GM21381 (cell line): ENCODE data around the gene RAB43.
"Not testable (repeated sequence)": the region's sequence is repeated elsewhere in the genome, so short reads cannot be mapped to it uniquely, and the experiment has no call there.

ENCODE experiments used
- ATAC-seq: cut with Tn5 transposase; IDR thresholded peaks from one replicate; pipeline ENCODE4 v1.9.1; 2021; ENCODE audit warnings: mild to moderate bottlenecking, moderate library complexity; ENCODE audit not compliant: unreplicated experiment

The RAB43 gene

DNA sequence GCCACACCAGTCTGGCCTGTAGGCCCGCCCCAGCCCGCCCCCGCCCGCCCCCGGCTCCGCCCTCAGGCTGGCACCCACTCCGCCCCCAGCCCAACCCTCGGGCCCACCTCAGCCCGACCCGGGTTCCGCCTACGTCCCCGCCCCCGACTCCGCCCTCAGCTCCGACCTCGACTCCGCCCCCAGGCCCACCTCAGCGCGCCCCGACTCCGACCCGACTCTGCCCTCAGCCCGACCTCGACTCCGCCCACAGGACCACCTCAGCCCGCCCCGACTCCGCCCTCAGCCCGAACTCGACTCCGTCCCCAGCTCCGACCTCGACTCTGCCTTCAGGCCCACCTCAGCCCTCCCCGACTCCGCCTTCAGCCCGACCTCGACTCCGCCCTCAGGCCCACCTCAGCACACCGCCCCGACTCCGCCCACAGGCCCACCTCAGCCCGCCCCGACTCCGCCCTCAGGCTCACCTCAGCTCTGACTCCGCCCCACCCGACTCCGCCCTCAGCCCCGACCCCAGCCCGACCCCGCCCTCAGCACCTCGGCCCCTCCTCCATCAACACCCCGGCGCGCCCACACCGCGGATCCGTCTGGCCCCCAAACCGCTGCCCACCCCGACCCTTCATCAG, at the start of gene RAB43:
Gene RAB43 (minus strand): TSS at position 13 of the 620 bp plus-strand sequence. CDS start 315 bp downstream, outside the sequence.
- ATAC-seq, result peak; percentile 43

DNA sequence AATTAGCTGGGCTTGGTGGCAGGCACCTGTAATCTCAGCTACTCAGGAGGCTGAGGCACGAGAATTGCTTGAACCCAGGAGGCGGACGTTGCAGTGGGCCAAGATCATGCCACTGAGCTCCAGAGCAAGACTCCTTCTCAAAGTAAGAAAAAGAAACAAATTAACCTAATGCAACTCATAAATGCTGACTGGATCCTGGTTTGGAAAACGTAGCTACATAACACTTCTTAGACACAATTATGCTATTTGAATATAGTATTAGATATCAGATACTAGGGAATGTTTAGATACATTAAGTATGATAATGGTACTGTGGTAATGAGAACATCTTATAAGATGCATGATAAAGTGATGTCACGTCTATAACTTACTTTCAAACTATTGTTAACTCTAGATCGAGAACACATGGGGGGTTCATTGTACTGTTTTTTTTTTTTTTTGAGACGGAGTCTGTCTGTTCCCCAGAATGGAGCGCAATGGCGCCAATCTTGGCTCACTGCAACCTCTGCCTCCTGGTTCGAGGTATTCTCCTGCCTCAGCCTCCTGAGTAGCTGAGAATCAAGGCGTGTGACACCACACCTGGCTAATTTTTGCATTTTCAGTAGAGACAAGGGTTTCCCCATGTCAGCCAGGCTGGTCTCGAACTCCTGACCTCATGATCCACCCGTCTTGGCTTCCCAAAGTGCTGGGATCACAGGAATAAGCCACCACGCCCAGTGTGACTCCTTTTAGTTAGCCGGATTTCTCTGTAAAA, 45.2 kb upstream of the RAB43 start:
- ATAC-seq, result no peak

DNA sequence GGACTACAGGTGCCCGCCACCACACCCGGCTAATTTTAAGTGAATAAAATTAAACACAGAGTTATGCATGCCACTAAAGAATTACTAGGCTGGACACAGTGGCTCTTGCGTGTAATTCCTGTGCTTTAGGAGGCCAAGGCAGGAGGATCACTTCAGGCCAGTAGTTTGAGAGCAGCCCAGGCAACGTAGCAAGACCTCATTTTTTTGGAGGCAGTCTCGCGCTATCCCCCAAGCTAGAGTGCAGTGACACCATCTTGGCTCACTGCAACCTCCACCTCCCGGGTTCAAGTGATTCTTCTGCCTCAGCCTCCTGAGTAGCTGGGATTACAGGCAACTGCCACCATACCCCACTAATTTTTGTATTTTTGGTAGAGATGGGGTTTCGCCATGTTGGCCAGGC, 44.0 kb upstream of the RAB43 start:
- ATAC-seq, result not testable (repeated sequence)

DNA sequence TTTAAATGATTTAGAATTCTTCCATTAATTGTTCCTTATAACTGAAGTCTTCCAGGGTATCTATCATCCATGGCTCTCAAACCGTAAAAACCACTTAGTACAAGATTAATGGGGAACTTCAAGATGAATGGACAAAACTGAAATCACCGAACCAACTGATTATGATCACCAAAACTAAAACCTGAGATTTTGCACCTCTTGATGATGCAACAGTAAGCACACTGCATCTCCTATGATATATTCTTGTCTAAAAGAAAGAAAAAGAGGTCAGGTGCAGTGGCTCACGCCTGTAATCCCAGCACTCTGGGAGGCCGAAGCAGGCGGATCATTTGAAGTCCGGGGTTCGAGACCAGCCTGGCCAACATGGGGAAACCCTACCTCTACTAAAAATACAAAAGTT, 42.9 kb upstream of the RAB43 start:
- no peak for ATAC-seq

DNA sequence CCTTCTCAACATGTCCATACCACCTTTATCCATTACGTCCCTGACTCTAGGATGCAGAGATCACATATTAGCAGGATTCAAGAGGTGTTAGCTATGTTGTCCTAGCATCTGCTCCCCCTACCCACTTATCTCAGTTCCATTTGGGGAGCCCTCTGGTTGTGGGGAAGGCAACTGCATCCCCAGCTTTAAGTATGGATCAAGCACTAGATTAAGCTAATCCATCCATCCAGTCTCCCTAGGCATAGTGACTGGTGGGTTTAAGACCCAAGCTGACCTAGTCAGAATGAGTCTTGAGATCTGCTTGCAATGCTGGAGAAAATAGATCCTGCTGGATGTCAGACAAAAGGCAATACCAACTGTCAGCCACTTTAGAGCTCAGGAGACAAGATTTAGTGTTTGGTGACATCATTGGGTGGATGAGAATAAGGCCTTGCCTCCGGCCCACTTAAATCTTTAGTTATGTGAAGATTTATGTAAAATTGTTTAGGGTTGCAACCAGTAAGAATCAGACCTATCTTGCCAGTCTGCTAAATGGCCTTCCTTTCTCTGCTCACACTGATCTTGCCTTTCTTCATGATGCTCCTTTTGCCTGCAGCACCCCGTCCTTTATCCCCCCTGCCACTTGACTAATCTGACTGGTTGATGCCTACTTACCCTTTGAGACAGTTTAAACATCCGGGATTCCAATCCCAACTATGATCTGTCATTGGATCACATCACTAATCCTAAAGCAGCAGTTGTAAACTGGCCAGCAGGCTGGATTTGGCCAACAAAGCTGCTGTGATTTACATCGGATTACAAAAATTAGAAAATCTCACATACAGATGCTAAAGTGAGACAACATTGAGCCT, 41.4 kb upstream of the RAB43 start:
- ATAC-seq, result no peak

GRCh38 chr3:129161860-129162271, 40.3 kb upstream of the RAB43 start:
- ATAC-seq, result no peak

- peak; percentile 77 for ATAC-seq
Observed at GRCh38 chr3:129160891-129161859, 39.6 kb upstream of the RAB43 start, which contains the start of gene ISY1. ISY1 (minus strand) TSS chr3:129161063; CDS start chr3:129160975, 88 bp downstream.

- no peak for ATAC-seq
Observed at GRCh38 chr3:129144786-129145185, 23.2 kb upstream of the RAB43 start.

GRCh38 chr3:129141011-129141410, 19.4 kb upstream of the RAB43 start:
- ATAC-seq, result not testable (repeated sequence)

DNA sequence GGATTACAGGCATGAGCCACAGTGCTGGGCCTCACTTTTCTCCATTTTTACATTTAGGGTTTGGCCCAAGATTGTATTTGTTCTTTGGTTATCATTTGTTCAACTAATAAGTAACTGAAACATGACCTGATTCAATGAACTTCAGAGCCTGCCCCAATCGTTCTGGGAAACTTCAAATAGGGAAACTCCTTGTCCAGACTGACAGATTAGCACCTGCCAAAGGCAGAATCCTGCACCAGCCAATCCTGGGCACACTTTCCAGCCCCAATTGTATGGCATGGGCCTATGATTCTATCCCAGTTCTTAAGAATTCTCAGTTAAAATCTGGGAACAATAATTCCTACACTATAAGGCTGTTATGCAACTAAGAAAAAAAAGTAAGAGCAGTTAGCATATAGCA, 18.3 kb upstream of the RAB43 start:
- ATAC-seq, result no peak

- ATAC-seq, result not testable (repeated sequence)
Observed at GRCh38 chr3:129136275-129136674, 14.7 kb upstream of the RAB43 start.

GRCh38 chr3:129132097-129132866, 10.7 kb upstream of the RAB43 start:
- ATAC-seq, result no peak

DNA sequence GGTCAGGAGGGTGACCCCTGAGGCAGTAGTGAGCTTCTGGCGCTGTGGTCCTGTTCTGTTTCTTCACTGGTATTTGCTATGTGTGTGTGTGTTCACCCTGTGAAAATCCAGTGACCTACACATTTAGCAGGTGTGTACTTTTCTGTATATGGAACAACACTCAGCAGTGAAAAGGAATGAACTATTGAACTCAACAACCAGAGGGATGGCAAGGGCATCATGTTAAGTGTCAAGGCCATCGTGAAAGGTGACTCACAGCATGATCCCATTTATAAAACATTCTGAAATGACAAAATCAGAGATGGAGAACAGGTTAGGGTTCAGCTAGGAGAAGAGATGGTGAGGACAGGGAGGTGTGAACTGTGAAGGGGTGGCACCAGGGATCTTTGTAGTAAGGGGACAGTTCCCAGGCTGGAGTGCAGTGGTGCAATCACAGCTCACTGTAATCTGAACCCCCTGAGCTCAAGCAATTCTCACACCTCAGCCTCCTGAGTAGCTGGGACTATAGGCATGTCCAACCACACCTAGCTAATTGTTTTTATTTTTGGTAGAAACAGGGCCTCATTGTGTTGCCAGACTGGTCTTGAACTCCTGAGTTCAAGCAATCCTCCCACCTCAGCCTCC, 10.0 kb upstream of the RAB43 start:
- no peak for ATAC-seq

DNA sequence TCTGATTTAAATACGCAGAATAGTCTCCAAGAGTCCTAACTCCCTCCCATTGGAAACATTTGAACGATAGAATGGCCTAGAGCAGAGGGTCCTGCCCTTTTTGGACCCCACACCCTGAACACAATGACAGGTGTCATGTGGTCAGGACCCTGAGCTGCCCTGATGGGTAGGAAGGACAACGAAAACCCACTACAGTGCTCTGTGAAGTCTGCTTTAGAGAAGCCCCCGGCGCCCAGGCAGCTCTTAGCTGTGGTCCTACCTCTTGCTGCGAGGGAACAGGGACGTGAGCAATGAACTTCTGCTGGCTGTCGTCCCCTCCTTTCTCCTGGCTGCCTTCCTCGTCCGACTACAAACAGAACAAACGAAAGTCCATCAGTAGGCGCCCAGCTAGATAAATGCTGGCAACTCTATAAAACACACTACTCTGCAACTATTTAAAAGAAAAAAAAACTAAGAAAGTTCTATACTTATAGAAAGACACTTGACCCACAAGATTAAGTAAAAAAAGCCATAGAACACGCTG, 8.7 kb upstream of the RAB43 start:
- no peak for ATAC-seq

- no peak for ATAC-seq
Observed at GRCh38 chr3:129128357-129129155, 7.0 kb upstream of the RAB43 start.

GRCh38 chr3:129126726-129127280, 5.2 kb upstream of the RAB43 start:
- ATAC-seq, result no peak

GRCh38 chr3:129123314-129124060, 1.9 kb upstream of the RAB43 start:
- no peak for ATAC-seq
